SK-N-MC (cell line): ENCODE results near the gene KRTAP1-1.

Experiments used
- EZH2 ChIP-seq: fragments of 200-600 bp; sonication (generic); IDR thresholded peaks from one replicate; pipeline ENCODE4 v1.6.1; 2017; ENCODE audit warnings: antibody characterized with exemption
- FOXP2 ChIP-seq: optimal IDR thresholded peaks from 2 replicates; pipeline ENCODE3; 2011; ENCODE audit warnings: mild to moderate bottlenecking, moderate library complexity; ENCODE audit not compliant: insufficient read depth; ENCODE audit errors: extremely low read length, control extremely low read depth
- POLR2AphosphoS5 ChIP-seq: IDR thresholded peaks from 2 replicates; pipeline ENCODE4 v1.6.1; 2012; ENCODE audit warnings: mild to moderate bottlenecking, low read depth, low read length, borderline replicate concordance

DNA sequence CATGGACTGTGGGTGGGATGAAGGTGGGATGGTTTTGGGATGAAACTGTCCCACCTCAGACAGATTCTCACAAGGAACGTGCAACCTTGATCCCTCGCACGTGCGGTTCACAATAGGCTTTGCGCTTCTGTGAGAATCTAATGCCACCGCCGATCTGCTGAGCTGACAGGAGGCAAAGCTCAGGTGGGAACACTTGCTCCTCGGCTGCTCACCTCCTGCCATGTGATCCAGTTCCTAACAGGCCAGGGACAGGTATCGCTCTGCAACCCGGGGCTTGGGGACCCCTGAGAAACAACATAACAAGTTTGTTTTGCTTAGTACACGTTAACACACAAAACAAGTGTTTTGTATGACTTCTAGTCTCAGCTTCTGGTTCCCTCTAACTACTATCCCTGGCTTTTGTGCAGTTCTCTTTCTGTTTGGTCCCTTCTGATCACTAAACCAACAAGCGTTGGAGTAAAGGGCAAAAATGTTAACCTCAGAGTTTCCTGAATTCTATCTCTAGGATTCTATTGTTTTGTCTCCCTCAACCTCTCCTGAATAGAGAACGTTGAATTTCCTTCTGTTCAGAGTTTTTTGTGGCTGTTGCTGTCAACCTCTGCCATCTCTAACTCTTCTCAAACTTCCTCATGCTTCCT is 24.6 kb downstream of the KRTAP1-1 start:
- no peak for TF ChIP-seq POLR2AphosphoS5
- TF ChIP-seq EZH2, result no peak
- TF ChIP-seq FOXP2, result no peak
